ENCODE results near the gene CERS2. TPM values are rescaled to one million over a fixed set of nuclear protein-coding genes. Genes with fewer than 3 reads are reported as not detected.

CERS2 gene, protein sequence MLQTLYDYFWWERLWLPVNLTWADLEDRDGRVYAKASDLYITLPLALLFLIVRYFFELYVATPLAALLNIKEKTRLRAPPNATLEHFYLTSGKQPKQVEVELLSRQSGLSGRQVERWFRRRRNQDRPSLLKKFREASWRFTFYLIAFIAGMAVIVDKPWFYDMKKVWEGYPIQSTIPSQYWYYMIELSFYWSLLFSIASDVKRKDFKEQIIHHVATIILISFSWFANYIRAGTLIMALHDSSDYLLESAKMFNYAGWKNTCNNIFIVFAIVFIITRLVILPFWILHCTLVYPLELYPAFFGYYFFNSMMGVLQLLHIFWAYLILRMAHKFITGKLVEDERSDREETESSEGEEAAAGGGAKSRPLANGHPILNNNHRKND
- total RNA-seq (2014; rRNA removed; shearing (Covaris generic)) = 376 and 393 TPM in 2 replicates

DNA sequence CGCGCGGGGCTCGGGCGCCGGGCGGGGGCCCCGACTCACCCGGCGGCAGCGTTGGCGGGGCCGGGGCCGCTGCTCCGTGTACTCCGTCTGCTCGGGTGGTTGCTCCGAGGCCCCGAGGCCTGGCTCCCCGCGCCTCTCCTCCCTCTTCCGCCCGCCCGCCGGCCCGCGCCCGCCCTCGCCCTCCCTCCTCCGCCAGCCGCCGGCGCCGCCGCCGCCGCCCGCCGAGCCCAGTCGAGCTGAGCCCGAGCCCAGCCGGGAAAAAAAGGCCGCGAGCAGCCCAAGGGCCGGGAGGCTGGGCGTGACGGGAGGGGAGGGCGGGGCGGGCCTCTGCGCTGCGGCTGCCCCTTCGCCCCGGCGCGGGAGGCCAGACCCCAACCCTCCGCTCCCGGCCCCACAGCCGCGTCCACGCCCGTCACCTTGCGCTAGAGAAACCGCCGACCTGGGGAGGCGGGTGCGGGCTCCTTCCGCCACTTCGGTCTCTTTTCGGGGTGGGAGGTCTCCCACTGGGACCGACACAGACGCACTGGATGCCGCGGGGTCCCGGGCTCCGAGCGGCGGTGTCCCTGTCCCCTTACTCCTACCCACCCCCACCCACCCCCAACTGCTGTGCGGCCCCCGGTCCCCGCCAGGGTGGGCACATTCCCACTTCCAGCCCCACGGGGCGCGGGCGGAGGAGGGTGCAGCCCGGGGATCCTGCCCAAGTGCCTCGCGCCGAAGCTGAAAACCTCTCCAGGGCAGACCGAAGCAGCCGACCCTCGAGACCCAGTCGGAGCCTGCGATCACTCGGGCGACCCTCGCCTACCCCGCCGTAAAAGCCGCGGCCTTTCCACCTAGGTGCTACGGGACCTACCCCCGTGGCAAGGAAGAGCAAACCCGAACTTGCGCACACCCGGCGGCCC lies at the start of gene CERS2:
CERS2 (minus strand) TSS at position 256 of the 899 bp plus-strand sequence. CDS start 5,745 bp downstream, outside the sequence.
- DNase-seq (ENCODE audit: low spot score) = peak; percentile 60

DNA sequence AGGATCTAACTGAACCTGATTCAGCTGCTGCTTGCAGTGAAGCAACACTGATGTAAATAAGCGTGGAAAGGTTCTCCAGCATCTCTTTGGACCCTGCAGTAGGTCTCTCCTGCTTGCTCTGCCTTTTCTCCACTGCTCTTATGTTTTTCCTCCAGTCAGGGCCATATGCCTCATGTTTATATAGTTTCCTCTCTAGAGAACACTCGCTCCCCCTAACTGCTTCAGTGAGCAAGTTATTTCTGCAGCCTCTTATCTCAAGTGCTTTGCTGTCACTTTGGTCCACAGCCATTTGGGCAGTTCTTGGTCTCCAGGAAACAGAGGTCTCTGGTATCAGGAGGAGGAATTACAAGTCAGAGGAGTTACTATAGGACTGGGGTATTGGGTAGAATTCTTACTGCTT lies 38.9 kb upstream of the CERS2 start:
- DNase-seq (ENCODE audit: low spot score) = peak; percentile 39

DNA sequence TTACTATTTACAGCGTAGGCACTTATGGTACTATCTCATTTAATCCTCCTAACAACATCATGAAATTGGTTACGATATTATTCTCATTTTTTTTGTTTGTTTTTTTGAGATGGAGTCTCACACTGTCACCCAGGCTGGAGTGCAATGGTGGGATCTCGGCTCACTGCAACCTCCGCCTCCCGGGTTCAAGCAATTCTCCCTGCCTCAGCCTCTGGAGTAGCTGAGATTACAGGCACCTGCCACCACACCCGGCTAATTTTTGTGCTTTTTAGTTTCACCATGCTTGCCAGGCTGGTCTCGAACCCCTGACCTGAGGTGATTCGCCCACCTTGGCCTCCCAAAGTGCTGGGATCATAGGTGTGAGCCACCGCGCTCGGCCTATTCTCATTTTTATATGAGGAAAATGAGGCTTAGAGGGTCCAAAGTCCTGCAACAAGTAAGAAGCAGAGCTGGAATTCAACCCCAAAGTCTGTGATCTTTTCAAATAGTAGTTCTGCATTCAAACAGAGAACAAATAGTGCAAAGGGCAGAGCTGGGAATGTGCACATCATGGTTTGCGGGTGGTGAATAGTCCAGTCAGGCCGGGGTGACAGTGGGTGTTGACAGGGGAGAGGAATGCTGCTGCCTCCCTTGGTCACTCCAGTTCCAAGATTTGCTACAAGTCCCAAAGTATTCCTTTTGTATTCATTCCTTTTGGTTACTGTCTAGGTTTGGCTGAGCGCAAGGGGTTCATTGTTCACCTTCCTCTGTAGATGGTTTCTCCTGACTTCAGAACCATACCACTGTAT lies 38.2 kb upstream of the CERS2 start:
- no peak for DNase-seq (ENCODE audit: low spot score)

DNA sequence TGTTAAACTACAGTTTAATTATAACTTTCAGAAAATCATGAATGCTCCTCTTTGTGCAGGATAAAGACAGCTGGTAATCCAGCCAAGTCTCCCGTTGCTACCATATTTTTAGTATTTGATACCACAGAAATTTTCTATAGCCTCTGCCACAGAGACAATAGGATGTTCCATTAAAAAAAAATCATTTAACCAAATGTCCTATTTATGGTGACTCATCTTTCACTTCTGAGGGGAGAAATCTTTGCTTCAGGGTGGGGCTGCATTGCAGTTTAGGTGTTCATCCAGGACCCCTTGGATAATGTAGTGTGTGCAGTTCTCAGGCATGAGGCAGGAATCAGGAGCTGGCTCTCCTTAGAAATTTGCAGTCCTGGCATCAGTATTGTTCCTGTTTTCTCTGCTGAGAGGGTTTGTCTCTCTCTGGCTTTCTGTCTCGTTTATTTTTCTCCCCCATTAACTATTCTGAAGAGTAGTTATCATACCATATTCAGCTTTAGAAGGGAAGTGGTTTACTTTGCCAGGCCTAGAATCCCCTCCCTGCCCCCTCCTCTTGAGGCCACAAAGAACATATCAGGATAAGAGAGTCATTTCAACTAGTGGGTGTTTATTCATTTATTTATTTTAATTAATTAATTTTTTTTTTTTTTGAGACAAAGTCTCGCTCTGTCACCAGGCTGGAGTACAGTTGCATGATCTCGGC lies 36.7 kb upstream of the CERS2 start:
- DNase-seq (ENCODE audit: low spot score) = no peak

DNA sequence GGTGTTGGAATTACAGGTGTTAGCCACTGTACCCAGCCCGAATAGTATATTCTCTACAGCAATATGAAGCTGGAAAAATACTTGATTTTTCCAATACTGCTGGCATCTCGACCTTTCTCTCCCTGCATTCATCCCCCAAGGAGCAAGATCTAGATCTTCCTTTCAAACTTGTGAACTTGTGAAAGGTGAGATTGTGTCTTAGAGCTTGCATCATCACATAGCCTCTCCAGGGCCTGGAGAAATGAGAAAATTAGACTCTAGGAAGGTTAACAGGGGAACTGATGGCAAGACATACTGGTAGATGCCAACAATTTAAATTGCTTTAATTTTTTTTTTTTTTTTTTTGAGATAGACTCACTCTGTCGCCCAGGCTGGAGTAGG lies 35.7 kb upstream of the CERS2 start:
- DNase-seq (ENCODE audit: low spot score) = no peak

DNA sequence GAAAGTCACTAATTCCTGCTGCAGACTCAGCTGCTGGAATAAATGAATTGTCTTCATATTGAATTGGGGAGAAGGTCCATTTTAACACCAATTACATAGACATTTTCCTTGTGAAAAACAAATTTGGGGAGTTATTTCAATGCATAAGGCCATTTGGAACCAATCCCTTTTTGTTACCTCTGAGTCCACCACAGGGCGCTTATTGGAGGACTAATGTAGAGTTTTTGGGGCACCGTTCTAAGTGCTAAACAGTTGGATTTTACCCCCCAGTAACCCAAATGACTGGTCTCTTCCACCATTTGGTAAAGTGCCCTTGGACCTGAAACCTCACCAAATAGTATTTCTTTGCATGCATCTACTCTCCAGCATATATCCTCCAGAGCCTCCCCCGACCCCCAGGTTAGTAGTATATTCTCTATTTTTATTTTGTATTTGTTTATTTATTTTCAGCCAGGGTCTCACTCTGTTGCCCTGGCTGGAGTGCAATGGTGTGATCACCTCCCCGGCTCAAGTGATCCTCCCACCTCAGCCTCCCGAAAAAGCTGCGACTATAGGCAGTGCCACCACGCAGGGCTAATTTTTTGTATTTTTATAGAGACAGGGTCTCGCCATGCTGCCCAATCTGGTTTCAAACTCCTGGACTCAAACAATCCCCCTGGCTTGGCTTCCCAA lies 35.2 kb upstream of the CERS2 start:
- DNase-seq (ENCODE audit: low spot score) = no peak

DNA sequence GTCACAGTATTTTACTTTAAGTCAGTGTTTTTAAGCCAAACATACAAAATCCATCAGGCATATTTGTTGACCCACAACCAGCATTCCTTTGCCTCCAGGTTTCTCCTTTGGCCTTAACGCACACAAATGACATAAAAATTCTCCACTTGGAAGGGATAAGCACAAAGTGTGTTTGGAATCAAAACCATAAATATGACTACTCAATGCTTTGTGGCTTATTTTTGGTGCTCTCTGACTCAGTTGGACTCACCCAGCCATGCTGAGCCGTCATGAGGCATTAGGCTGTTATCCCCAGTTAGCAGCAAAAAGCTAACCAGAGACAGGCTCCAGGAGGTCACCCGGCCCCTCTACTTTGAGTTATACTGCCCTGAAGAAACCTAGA lies 34.6 kb upstream of the CERS2 start:
- no peak for DNase-seq (ENCODE audit: low spot score)

DNA sequence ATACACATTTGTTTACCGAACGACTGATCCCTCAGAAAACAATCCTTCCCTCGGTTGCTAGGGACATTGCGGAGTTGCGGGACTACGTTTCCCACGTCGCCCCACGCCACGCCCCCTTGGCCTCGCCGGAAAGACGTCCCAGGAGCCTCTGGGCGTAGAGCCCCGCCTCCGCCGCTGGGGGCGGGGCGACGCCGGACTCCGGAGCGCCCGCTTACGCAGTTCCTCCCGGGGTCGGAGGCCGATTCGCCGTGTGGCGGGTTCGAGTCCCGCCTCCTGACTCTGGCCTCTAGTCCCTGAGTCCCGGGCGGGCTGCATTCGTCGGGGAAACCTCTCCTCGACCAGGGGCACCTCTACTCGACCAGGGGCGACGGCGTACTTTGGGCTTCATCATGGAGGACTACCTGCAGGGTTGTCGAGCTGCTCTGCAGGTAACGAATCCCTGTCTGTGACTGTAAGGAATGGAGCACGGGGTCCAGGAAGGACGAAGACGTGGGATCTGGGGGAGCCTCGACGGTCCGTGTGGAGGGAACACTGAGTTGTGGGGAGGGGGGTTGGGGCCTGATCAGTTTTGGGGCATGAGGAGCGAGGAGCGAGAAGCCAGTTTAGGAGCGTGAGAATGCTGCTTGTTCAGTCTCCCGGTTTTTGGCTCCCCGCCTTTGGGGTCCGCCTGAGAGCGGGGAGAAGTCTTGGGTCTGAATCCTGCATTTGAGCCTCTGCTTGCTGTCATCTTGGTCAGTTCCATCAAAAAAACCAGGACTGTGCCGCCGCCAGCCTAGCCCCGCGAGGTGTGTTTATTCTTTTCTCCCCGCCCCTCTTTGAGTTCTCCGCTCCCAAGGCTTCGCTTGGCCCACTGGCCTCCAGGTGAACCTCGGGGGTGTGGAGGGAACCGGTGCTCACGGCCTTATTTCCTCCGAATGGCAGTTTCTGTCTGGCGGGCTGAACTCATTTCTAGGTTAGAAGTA lies 33.9 kb upstream of the CERS2 start, which contains the start of gene PRUNE1:
PRUNE1 (plus strand) TSS at position 206 of the 962 bp plus-strand sequence; CDS start at position 390, 184 bp downstream.
- peak; percentile 95 for DNase-seq (ENCODE audit: low spot score)

DNA sequence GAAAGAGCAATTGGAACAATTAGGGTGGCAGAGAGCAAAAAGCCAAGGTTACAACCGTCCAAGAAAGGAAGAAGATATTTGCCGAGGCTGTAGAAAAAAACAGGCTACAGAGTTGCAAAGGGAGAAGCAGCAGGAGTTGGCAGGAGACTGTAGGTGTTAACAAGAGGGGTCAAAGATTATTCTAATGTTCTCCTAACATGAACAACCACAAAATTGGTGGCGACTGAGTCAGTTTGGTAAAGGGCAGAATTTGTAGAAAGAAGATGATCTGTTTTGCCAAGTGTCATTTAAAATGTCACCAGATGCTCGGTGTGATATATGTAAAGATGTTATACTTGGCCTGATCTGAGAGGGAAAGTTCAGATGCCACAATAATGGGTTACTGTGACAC lies 33.2 kb upstream of the CERS2 start:
- DNase-seq (ENCODE audit: low spot score) = no peak

DNA sequence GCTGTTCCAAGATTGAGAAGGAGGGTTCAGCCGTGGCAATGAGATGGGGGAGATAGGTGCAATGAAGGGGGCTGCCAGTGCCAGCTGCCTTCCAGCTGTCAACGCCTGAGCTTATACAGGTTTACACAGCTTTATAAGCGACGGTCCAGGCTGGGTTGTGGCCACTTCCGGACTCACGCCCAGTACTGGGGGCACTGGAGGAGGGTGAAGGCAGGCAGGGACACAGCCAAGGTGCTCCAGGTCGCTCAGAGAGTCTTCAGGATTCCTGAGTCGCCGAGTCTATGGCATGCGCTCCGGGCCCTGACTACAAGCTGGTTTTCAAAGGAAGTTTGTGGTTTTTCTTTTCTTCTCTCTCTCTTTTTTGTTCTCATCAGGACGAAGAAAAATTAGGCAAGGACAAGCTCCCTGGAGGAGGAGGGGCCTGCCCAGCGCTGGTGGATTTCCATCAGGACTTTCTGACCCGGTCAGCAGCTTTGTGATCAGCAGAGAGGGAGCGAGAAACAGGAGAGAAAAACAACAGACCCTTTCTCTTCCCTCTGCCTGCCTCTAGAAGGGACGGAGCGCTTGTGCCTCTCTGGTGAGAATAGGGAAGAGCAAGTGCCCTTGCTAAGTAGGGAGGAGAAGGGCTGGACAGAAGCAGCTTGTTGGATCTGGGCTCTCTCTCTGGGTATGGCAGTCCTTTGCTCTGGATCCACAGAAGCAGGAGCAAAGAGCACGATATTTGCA lies 31.9 kb upstream of the CERS2 start, which contains the start of gene MINDY1:
MINDY1 (minus strand) TSS at position 576 of the 726 bp plus-strand sequence. CDS start 4,285 bp downstream, outside the sequence.
- DNase-seq (ENCODE audit: low spot score) = peak; percentile 93

DNA sequence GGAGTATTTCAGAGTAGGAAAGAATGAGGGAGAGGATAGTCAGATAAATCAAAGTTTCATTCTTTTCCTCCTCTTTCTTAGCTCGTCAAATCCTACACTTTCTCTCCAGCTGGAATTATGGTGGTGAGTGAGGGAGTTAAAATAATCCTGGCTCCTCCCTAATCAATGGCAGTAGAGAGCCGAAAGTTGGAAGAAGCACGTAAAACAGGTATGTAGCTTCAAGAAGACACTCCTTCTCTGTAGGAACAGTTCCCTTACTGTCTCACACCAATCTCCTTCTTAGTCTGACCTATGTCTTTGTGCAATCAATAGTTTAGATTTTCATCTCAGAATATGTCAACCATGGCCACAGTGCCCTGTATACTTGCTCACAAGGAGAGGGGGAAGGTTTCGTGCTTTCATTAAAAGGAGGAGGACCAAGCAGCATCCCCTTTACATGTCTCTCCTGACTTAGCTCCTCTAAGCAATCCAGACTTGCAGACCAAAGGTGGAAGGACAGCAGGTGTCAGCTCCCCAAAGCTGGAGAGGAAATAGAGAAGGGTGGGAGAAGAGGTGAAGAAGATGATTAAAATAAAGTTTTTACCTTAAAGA lies 31.2 kb upstream of the CERS2 start:
- no peak for DNase-seq (ENCODE audit: low spot score)

DNA sequence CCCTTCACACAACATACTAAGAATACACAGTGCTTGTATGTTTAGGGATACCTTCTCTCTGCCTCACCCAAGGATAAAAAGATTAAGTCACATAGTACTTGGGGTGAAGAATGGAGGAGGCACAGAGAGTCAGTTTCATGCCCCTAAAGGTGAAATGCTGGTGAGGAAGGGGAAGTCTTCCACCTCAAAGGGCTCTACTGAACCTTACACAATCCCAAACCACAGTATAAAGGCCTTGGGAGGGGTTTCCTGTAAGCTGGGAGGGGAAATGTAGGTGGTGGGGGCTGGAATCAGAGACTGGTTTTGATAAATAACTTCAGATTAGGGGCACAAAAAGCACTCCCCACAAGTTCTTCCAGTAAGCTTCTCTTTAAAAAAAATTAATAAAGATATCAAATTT lies 28.5 kb upstream of the CERS2 start:
- DNase-seq (ENCODE audit: low spot score) = no peak

DNA sequence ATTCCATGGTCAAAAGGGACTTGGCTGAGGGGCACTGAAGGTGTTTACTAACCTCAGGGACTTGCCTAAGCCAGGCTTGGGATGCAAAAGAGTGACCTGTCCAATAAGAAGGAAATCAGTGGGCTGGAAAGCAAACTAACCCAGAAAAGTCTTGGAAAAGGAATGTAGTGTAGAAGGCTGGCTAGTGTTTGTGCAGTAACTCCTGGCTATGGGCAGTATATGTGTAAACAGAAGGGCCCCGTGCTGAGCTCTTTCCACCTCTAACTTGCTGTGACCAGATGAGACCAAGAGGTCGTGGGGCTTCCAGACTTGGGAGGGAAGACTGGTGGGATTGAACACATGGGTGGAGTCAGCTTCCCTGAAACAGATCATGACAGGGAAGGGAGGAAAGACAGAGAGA lies 28.0 kb upstream of the CERS2 start:
- DNase-seq (ENCODE audit: low spot score) = no peak

DNA sequence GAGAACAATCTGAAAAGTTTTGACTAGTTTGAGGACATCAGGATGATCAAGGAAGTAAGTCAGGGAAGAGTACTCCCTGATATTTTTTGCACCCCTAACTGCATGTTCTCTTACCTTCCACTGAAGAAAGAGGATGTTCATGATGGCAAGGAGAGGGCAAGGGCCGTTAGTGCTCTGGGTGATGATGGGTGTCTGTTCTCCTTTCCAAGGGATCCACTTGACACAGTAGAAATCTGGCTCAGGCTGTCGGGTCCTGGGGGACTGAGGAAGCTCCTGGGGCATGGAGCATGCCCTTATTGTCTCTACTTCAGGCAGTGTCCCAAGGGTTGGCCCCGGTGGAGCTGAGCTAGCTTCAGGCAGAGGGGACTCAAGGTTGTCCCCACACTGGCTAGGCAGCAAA lies 27.4 kb upstream of the CERS2 start:
- no peak for DNase-seq (ENCODE audit: low spot score)

DNA sequence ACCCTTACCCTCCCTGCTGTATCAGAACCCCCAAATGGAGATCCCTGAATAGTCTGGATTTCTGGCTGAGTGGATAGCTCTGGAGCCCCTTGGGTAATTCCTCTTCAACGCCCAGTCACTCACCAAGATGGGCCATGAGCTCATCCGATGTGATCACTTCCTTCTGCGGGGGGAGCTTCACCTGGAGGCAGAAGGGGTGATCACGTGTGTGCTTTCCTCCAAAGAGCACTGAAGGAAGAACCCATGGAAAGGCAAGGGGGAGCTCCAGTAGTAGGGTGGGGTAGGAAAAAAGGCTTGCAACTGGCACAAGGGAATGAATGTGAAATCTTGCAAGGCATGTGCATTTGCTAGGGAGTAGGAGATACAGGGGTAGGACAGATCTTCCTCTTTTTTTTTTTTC lies 27.0 kb upstream of the CERS2 start:
- DNase-seq (ENCODE audit: low spot score) = no peak

DNA sequence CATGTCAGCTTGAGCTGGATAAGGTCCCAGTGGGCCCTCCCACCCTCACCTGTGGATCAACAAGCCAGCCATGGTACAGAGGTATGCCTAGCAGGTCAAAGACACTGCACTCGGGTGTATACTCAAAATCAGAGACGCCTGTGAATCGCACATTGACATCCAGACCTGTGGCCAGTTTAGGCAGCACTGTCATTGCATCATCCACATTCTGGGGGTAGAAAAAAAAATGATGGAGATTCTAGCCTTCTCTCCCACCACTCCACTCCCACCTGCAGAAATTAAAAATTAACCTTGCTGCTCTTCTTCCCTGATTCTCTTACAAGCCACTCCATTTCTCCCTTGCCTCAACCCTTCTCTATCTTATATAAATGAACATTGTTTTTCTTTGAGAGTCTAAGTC lies 25.8 kb upstream of the CERS2 start:
- no peak for DNase-seq (ENCODE audit: low spot score)

DNA sequence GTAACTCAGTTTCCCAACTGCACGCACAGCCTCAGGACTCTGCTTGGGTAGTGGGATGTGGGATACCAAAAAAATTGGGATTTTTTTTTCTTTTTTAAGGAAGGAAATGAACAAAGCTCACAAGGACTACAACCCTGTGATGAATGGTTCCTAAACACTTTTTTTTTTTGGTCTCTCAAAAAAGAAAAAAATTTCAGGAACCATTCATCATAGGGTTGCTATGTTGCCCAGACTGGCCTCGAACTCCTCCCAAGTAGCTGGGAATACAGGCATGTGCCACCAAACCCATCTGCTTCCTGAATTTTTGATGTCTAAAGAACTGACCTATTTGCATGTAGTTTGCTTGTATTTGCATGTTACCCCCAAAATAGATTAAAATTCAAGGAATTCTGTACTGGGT lies 25.3 kb upstream of the CERS2 start:
- DNase-seq (ENCODE audit: low spot score) = no peak

DNA sequence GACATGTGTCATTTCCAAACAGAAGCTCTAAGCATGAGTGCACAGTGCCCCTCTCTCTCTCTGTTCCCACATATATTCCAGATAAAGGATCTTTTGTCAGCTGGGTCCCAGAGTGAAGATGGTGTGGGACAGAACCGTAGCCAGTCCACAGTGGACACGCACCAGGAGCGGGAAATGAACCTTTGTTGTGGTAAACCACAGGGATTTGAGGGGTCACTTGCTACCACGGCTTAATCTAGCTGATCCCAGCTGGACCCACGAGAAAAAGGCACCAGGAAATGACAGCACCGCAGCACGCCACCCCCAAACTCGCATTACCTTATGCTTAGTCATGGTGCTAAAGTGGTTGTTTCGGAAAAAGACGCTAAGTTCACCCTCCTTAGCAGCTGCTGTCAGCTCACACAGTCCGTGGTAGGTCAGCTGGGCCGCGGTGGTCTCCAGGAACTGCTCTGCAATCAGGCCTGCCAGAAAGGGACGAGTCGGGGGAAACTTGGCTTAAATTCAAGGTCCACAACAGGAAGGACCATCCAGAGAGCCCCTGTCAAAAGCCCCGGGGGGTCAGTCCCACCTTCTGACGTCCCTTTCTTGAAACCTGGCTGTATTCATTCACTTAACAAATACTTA lies 24.5 kb upstream of the CERS2 start:
- peak; percentile 98 for DNase-seq (ENCODE audit: low spot score)
